OCI-LY3 (cell line): ENCODE results near the gene ZNF527.

ENCODE experiments used
- H2AFZ ChIP-seq: fragments of 200-600, 300-600 bp; shearing (Covaris generic); 2 replicates; pipeline ENCODE4 v1.6.0; 2014; ENCODE audit warnings: antibody characterized with exemption, low read depth, low read length
- H3K27ac ChIP-seq: fragments of 200-600, 300-600 bp; sonication (generic); 2 replicates; pipeline ENCODE4 v1.5.1; 2014; ENCODE audit warnings: mild to moderate bottlenecking, low read length, moderate library complexity, mixed read lengths
- H3K27me3 ChIP-seq: fragments of 200-600, 300-600 bp; sonication (generic); 2 replicates; pipeline ENCODE4 v1.6.1; 2014; ENCODE audit warnings: low read depth, low read length, mixed read lengths
- H3K36me3 ChIP-seq: fragments of 200-600, 300-600 bp; sonication (generic); replicated peaks from 2 replicates; pipeline ENCODE3; 2014; ENCODE audit warnings: low read depth, low read length, mixed read lengths
- H3K4me1 ChIP-seq: fragments of 300-600, 200-600 bp; sonication (generic); 2 replicates; pipeline ENCODE4 v1.6.1; 2014; ENCODE audit warnings: low read length, mixed read lengths
- H3K4me2 ChIP-seq: fragments of 200-600, 300-600 bp; sonication (generic); 2 replicates; pipeline ENCODE4 v1.6.1; 2014; ENCODE audit warnings: low read length, mixed read lengths
- H3K4me3 ChIP-seq: fragments of 300-600, 200-600 bp; sonication (generic); 2 replicates; pipeline ENCODE4 v1.5.1; 2014; ENCODE audit warnings: antibody characterized with exemption, mild to moderate bottlenecking, low read length, moderate library complexity
- H3K79me2 ChIP-seq: fragments of 300-600, 200-600 bp; shearing (Covaris generic); 2 replicates; pipeline ENCODE4 v1.6.1; 2014; ENCODE audit warnings: mild to moderate bottlenecking, low read length, mixed read lengths
- H3K9ac ChIP-seq: fragments of 300-600, 200-600 bp; shearing (Covaris generic); 2 replicates; pipeline ENCODE4 v1.6.0; 2014; ENCODE audit warnings: mild to moderate bottlenecking, low read length, moderate library complexity
- H3K9me3 ChIP-seq: fragments of 200-600, 300-600 bp; shearing (Covaris generic); 2 replicates; pipeline ENCODE4 v1.6.1; 2014; ENCODE audit warnings: low read length, mixed read lengths; ENCODE audit not compliant: insufficient read depth
- H4K20me1 ChIP-seq: fragments of 200-600, 300-600 bp; sonication (generic); 2 replicates; pipeline ENCODE4 v1.6.1; 2016; ENCODE audit warnings: low read length, mixed read lengths; ENCODE audit not compliant: insufficient read depth
- CTCF ChIP-seq: fragments of 200-600, 300-600 bp; sonication (generic); IDR thresholded peaks from 2 replicates; pipeline ENCODE4 v1.5.1; 2014; ENCODE audit warnings: antibody characterized with exemption, low read length, low read depth
- EZH2phosphoT487 ChIP-seq: fragments of 200-600 bp; shearing (Covaris generic); IDR thresholded peaks from 2 replicates; pipeline ENCODE4 v1.6.1; 2018; ENCODE audit warnings: antibody characterized with exemption, mixed run types, low read depth

The ZNF527 gene

GRCh38 chr19:37370880-37371661, at the start of gene ZNF527:
Gene ZNF527 (plus strand): TSS chr19:37371099. CDS start chr19:37374199, 3,100 bp downstream.
- Histone ChIP-seq H3K4me1 (peaks cover 3% of the 10 kb centered on the region; the same call in 1 of the 2 replicates), H3K4me2 (peak within 1 kb of the TSS; percentile 81), H2AFZ (peak within 1 kb of the TSS; percentile 96), H3K27ac (peak within 1 kb of the TSS; percentile 54), H3K9ac (peak within 1 kb of the TSS; percentile 79), H3K36me3 (peaks cover 37% of the 10 kb centered on the region), H3K79me2 (peaks cover 8% of the 10 kb centered on the region), H3K9me3 (peaks cover 31% of the 10 kb centered on the region), H3K4me3 (peak within 1 kb of the TSS; percentile 77), H4K20me1 (no peaks in the 10 kb centered on the region), H3K27me3 (no peaks in the 10 kb centered on the region)
- TF ChIP-seq EZH2phosphoT487: no peak

GRCh38 chr19:37329686-37330085, 41.2 kb upstream of the ZNF527 start:
- Histone ChIP-seq H3K4me1 (no peaks in the 10 kb centered on the region), H3K27ac (no peak overlapping the region), H3K79me2 (peaks cover under 1% of the 10 kb centered on the region; the same call in 1 of the 2 replicates), H2AFZ (no peak overlapping the region), H3K27me3 (no peaks in the 10 kb centered on the region), H3K9ac (no peak overlapping the region), H3K9me3 (no peaks in the 10 kb centered on the region), H3K36me3 (peaks cover 42% of the 10 kb centered on the region), H4K20me1 (no peaks in the 10 kb centered on the region), H3K4me2 (no peak overlapping the region), H3K4me3 (no peak overlapping the region)
- TF ChIP-seq CTCF (peak; percentile 26; the same call in 1 of the 2 replicates), EZH2phosphoT487 (no peak)

GRCh38 chr19:37332839-37333238, 38.1 kb upstream of the ZNF527 start:
- peaks cover 63% of the 10 kb centered on the region for H3K36me3 ChIP-seq
- TF ChIP-seq CTCF: no peak
- TF ChIP-seq EZH2phosphoT487: no peak
- H3K9me3 ChIP-seq: 0 out of 2 replicates have a peak, but pooled peaks cover 4% of the 10 kb centered on the region
- H3K4me2 ChIP-seq: no peak overlapping the region
- no peak overlapping the region for H2AFZ ChIP-seq
- H3K27ac ChIP-seq: no peak overlapping the region
- H3K27me3 ChIP-seq: no peaks in the 10 kb centered on the region
- no peak overlapping the region for H3K4me3 ChIP-seq
- H4K20me1 ChIP-seq: no peaks in the 10 kb centered on the region
- no peaks in the 10 kb centered on the region for H3K4me1 ChIP-seq
- H3K9ac ChIP-seq: no peak overlapping the region
- peaks cover 5% of the 10 kb centered on the region; the same call in 1 of the 2 replicates for H3K79me2 ChIP-seq

GRCh38 chr19:37333457-37333856, 37.4 kb upstream of the ZNF527 start:
- H3K27ac ChIP-seq: no peak overlapping the region
- H3K4me1 ChIP-seq: no peaks in the 10 kb centered on the region
- H3K79me2 ChIP-seq: peaks cover 5% of the 10 kb centered on the region; the same call in 1 of the 2 replicates
- peaks cover 65% of the 10 kb centered on the region for H3K36me3 ChIP-seq
- no peak overlapping the region for H3K9ac ChIP-seq
- 0 out of 2 replicates have a peak, but pooled peaks cover 4% of the 10 kb centered on the region for H3K9me3 ChIP-seq
- no peak overlapping the region for H2AFZ ChIP-seq
- TF ChIP-seq EZH2phosphoT487: no peak
- no peak for TF ChIP-seq CTCF
- no peak overlapping the region for H3K4me2 ChIP-seq
- H3K27me3 ChIP-seq: no peaks in the 10 kb centered on the region
- H3K4me3 ChIP-seq: no peak overlapping the region
- no peaks in the 10 kb centered on the region for H4K20me1 ChIP-seq
